ENCODE results near the gene TPSAB1. TPM values are rescaled to one million over a fixed set of nuclear protein-coding genes. Genes with fewer than 3 reads are reported as not detected.

TPSAB1 gene
- total RNA-seq, 1 donor from 2014 or later: not detected

DNA sequence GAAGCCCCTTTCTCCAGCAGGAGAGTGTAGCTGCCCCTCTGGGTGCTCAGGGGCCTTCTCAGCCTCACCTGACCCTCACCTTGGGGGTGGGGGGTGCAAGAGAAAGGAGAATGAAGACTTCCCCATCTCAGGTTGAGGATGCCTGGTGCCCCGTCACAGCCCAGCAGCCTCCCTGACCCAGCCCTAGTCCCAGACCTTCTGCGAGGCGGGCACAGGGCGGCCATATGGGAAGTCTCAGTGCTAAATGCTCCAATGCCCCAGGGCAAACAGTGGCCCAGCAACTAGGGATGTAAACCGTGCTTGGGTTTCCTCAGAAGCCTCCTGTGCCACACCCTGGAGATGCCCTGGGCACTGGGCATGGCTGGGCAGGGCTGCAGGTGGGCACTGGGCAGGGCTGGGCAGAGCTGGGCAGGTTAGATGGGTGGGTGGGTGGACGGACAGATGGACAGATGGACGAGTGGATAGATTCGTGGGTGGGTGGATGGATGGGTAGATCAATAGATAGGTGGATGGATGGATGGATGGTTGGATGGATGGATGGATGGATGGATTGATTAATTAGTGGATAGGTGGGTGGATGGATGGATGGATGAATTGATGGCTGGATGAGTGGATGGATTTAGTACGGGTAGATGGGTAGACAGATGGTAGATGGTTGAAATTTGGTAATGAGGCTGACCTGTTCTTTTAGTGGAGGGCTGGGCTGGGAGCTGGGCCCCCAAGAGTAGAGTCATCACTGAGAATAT, 32.1 kb downstream of the TPSAB1 start:
- Mint-ChIP-seq H3K4me3 (ENCODE audit: low read depth) (no peak overlapping the region), H3K27ac (no peak overlapping the region), H3K4me1 (ENCODE audit: low read depth) (no peaks in the 10 kb centered on the region), H3K36me3 (ENCODE audit: insufficient read depth) (no peaks in the 10 kb centered on the region), H3K27me3 (peaks cover 24% of the 10 kb centered on the region), H3K9me3 (ENCODE audit: low read depth) (no peaks in the 10 kb centered on the region)
- DNase-seq (ENCODE audit: low spot score, unreplicated experiment): no peak
- TF ChIP-seq, protein P1, sequence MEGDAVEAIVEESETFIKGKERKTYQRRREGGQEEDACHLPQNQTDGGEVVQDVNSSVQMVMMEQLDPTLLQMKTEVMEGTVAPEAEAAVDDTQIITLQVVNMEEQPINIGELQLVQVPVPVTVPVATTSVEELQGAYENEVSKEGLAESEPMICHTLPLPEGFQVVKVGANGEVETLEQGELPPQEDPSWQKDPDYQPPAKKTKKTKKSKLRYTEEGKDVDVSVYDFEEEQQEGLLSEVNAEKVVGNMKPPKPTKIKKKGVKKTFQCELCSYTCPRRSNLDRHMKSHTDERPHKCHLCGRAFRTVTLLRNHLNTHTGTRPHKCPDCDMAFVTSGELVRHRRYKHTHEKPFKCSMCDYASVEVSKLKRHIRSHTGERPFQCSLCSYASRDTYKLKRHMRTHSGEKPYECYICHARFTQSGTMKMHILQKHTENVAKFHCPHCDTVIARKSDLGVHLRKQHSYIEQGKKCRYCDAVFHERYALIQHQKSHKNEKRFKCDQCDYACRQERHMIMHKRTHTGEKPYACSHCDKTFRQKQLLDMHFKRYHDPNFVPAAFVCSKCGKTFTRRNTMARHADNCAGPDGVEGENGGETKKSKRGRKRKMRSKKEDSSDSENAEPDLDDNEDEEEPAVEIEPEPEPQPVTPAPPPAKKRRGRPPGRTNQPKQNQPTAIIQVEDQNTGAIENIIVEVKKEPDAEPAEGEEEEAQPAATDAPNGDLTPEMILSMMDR (IDR thresholded peaks at IDR 0.05; ENCODE audit: unreplicated experiment): no peak

DNA sequence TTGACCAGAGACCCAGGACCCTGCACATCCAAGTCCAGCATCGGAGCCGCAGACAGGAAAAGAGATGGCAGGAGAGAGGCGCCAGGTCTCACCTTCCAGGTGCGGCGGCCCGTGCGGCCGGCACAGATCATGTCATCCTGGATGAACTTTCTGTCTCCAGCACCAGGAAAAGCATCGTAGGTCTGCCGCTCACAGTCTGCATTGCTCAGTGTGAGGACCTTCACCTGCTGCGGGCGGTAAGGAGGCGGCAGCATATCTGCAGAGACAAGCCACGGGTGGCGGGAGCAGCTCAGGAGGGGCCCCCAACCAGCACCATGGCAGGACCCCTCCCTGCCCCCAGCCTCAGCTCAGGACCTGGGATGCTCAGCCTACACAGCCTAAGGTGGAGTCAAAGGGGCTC, 33.3 kb downstream of the TPSAB1 start:
- Mint-ChIP-seq H3K27ac (no peak overlapping the region), H3K4me1 (ENCODE audit: low read depth) (no peaks in the 10 kb centered on the region), H3K36me3 (ENCODE audit: insufficient read depth) (no peaks in the 10 kb centered on the region), H3K9me3 (ENCODE audit: low read depth) (no peaks in the 10 kb centered on the region), H3K4me3 (ENCODE audit: low read depth) (no peak overlapping the region), H3K27me3 (peaks cover 27% of the 10 kb centered on the region)
- DNase-seq (ENCODE audit: low spot score, unreplicated experiment): no peak
- TF ChIP-seq, protein P1 (IDR thresholded peaks at IDR 0.05; ENCODE audit: unreplicated experiment): no peak

DNA sequence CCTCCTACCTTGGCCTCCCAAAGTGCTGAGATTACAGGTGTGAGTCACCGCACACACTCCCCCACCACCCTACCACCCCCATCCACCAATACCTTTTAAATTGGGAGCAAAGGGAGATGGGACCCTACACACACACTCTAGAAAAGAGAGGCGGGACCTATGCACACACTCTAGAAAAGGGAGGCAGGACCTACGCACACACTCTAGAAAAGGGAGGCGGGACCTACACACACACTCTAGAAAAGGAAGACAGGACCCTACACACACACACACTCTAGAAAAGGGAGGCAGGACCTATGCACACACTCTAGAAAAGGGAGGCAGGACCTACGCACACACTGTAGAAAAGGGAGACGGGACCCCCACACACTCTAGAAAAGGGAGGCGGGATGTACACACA, 34.3 kb downstream of the TPSAB1 start:
- DNase-seq (ENCODE audit: low spot score, unreplicated experiment): no peak
- Mint-ChIP-seq H3K4me3 (ENCODE audit: low read depth) (no peak overlapping the region), H3K27me3 (peaks cover 24% of the 10 kb centered on the region), H3K27ac (no peak overlapping the region), H3K36me3 (ENCODE audit: insufficient read depth) (no peaks in the 10 kb centered on the region), H3K9me3 (ENCODE audit: low read depth) (no peaks in the 10 kb centered on the region), H3K4me1 (ENCODE audit: low read depth) (no peaks in the 10 kb centered on the region)
- TF ChIP-seq, protein P1 (IDR thresholded peaks at IDR 0.05; ENCODE audit: unreplicated experiment): no peak

DNA sequence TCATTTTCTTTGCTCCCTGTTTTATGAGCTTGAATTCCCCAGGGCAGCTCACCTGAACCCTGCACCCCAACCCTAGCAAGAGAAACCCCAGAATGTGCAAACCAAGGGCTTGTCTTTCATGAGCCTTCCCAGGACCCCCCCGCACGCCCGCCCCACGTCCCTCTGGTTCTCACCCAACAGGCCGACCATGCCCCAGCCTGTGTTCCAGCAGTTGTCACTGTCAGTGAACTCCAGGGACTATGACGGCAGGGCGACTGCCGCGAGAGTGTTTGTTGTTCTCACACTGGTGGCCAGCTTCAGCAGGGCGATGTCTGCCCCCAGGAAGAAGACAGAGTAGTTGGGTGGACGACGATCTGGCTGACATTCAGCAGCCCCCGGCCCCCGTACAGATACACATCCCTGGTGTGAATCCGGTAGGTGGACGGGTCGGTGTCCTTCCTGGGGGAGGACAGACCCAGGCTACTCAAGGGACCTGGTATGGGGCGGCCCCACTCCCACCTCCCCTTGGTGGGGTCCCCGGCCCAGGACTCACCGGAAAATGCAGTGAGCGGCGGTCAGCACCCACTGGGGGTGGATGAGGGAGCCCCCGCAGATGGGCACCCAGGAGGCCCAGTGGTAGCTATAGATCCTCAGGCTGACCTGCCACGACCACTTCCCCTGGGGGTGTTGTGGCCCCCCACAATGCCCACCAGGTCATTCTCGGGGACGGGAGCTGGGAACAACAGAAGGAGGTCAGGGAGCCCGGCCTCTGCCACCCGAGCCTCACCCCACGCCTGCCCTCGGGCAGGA, 35.5 kb downstream of the TPSAB1 start:
- no peaks in the 10 kb centered on the region for H3K9me3 Mint-ChIP-seq (ENCODE audit: low read depth)
- H3K4me3 Mint-ChIP-seq (ENCODE audit: low read depth): no peak overlapping the region
- peaks cover 24% of the 10 kb centered on the region for H3K27me3 Mint-ChIP-seq
- DNase-seq (ENCODE audit: low spot score, unreplicated experiment): no peak
- no peaks in the 10 kb centered on the region for H3K36me3 Mint-ChIP-seq (ENCODE audit: insufficient read depth)
- H3K4me1 Mint-ChIP-seq (ENCODE audit: low read depth): no peaks in the 10 kb centered on the region
- TF ChIP-seq, protein P1 (IDR thresholded peaks at IDR 0.05; ENCODE audit: unreplicated experiment): no peak
- H3K27ac Mint-ChIP-seq: no peak overlapping the region

DNA sequence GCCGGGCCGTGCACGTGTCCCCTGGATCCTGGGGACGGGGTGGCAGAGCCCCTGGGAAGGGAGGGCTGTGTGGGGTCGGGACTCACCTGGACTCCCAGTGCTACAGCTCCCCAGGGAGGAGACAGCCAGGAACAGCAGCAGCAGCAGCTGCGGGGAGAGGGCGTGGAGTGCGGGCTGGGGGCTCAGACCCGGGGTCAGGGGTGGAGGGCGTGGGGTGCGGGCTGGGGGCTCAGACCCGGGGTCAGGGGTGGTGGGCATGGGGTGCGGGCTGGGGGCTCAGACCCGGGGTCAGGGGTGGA, 36.0 kb downstream of the TPSAB1 start:
- Mint-ChIP-seq H3K36me3 (ENCODE audit: insufficient read depth) (no peaks in the 10 kb centered on the region), H3K27ac (no peak overlapping the region), H3K4me1 (ENCODE audit: low read depth) (no peaks in the 10 kb centered on the region), H3K27me3 (peaks cover 24% of the 10 kb centered on the region), H3K9me3 (ENCODE audit: low read depth) (no peaks in the 10 kb centered on the region), H3K4me3 (ENCODE audit: low read depth) (no peak overlapping the region)
- no peak for DNase-seq (ENCODE audit: low spot score, unreplicated experiment)
- TF ChIP-seq, protein P1 (IDR thresholded peaks at IDR 0.05; ENCODE audit: unreplicated experiment): no peak
